HG03025 (cell line): ENCODE results near the gene KRTAP10-1.

Experiments used
- ATAC-seq: cut with Tn5 transposase; IDR thresholded peaks from one replicate; pipeline ENCODE4 v1.9.1; 2021; ENCODE audit warnings: mild to moderate bottlenecking, moderate library complexity; ENCODE audit not compliant: unreplicated experiment, low FRiP score

The KRTAP10-1 gene

GRCh38 chr21:44519346-44520325 is 20.4 kb downstream of the KRTAP10-1 start:
- ATAC-seq, result no peak

GRCh38 chr21:44518686-44519085 is 21.3 kb downstream of the KRTAP10-1 start:
- ATAC-seq, result no peak

GRCh38 chr21:44517175-44517899 is 22.7 kb downstream of the KRTAP10-1 start:
- ATAC-seq, result no peak

GRCh38 chr21:44516828-44517174 is 23.2 kb downstream of the KRTAP10-1 start:
- no peak for ATAC-seq

GRCh38 chr21:44516342-44516741 is 23.7 kb downstream of the KRTAP10-1 start:
- ATAC-seq, result no peak

GRCh38 chr21:44515359-44516165 is 24.4 kb downstream of the KRTAP10-1 start:
- ATAC-seq, result no peak

- ATAC-seq, result no peak
Observed at GRCh38 chr21:44514746-44515358, 25.1 kb downstream of the KRTAP10-1 start.

GRCh38 chr21:44514218-44514520 is 25.8 kb downstream of the KRTAP10-1 start:
- ATAC-seq, result no peak

- ATAC-seq, result no peak
Observed at GRCh38 chr21:44513389-44514217, 26.4 kb downstream of the KRTAP10-1 start.

- no peak for ATAC-seq
Observed at GRCh38 chr21:44512496-44513388, 27.3 kb downstream of the KRTAP10-1 start.

GRCh38 chr21:44511938-44512275 is 28.1 kb downstream of the KRTAP10-1 start:
- no peak for ATAC-seq

- no peak for ATAC-seq
Observed at GRCh38 chr21:44511219-44511937, 28.6 kb downstream of the KRTAP10-1 start.

GRCh38 chr21:44510508-44511218 is 29.3 kb downstream of the KRTAP10-1 start:
- ATAC-seq, result no peak

- no peak for ATAC-seq
Observed at GRCh38 chr21:44510109-44510507, 29.9 kb downstream of the KRTAP10-1 start.

GRCh38 chr21:44509539-44509938 is 30.5 kb downstream of the KRTAP10-1 start:
- no peak for ATAC-seq

- ATAC-seq, result no peak
Observed at GRCh38 chr21:44508711-44509445, 31.1 kb downstream of the KRTAP10-1 start.

- ATAC-seq, result no peak
Observed at GRCh38 chr21:44508426-44508710, 31.6 kb downstream of the KRTAP10-1 start.
